Stimulated activated naive B cell treated with anti-CD40 and anti-IgM and Interleukin-4, amounts not matched to agents 10 μg/mL and 1 μg/mL and 100 μg/mL, for 72 hours (primary cell): ENCODE results near the gene CYP2E1.
A peak's percentile ranks its signal among the peaks of the same experiment; 100 is the strongest.
"Not testable (repeated sequence)": the region's sequence is repeated elsewhere in the genome, so short reads cannot be mapped to it uniquely, and the experiment has no call there.

Experiments
- ATAC-seq, 2 donors: fragments of 150-1000 bp; cut with Tn5 transposase; replicated peaks; 2 replicates each; pipeline ENCODE4 v1.10.0; 2021; ENCODE audit warnings: moderate library complexity in 1 of 2
- DNase-seq: peaks from one replicate; pipeline ENCODE4 v3.0.0; 2021
- H3K27ac Mint-ChIP-seq: one replicate; pipeline ENCODE4 v1.8.0; 2022; ENCODE audit warnings: mild to moderate bottlenecking, mixed read lengths
- H3K27me3 Mint-ChIP-seq, 2 donors: one replicate each; pipeline ENCODE4 v1.8.0; 2022; ENCODE audit warnings: mixed read lengths in 2 of 2
- H3K36me3 Mint-ChIP-seq, 2 donors: one replicate each; pipeline ENCODE4 v1.8.0; 2022; ENCODE audit warnings: mixed read lengths in 2 of 2, mild to moderate bottlenecking in 1 of 2
- H3K4me1 Mint-ChIP-seq, 2 donors: one replicate each; pipeline ENCODE4 v1.8.0; 2022; ENCODE audit warnings: mixed read lengths in 2 of 2, mild to moderate bottlenecking in 1 of 2
- H3K4me3 Mint-ChIP-seq, 2 donors: one replicate each; pipeline ENCODE4 v1.8.0; 2022; ENCODE audit warnings: mild to moderate bottlenecking in 2 of 2, mixed read lengths in 2 of 2, moderate library complexity in 1 of 2
- H3K9me3 Mint-ChIP-seq, 2 donors: one replicate each; pipeline ENCODE4 v1.8.0; 2022; ENCODE audit warnings: mixed read lengths in 2 of 2, mild to moderate bottlenecking in 1 of 2

The CYP2E1 gene

GRCh38 chr10:133515471-133515870 lies 11.7 kb upstream of the CYP2E1 start:
- peaks cover 0 to 2% of the 10 kb centered on the region in 2 donors for H3K36me3 Mint-ChIP-seq

GRCh38 chr10:133516057-133516456 lies 11.1 kb upstream of the CYP2E1 start:
- Mint-ChIP-seq H3K27ac (no peak overlapping the region), H3K4me3 (no peak overlapping the region), H3K27me3 (peaks cover 23 to 42% of the 10 kb centered on the region in 2 donors), H3K9me3 (peaks cover 0 to 1% of the 10 kb centered on the region in 2 donors), H3K4me1 (peaks cover 4 to 13% of the 10 kb centered on the region in 2 donors), H3K36me3 (peaks cover 0 to 2% of the 10 kb centered on the region in 2 donors)
- no peak for DNase-seq
- ATAC-seq, result no peak

More at GRCh38 chr10:133515471-133515870, 11.7 kb upstream of the CYP2E1 start:
- Mint-ChIP-seq H3K4me1 (peaks cover under 1 to 8% of the 10 kb centered on the region in 2 donors), H3K27me3 (peaks cover 19 to 42% of the 10 kb centered on the region in 2 donors), H3K9me3 (no peaks in the 10 kb centered on the region), H3K27ac (no peak overlapping the region), H3K4me3 (no peak overlapping the region)
- ATAC-seq, result no peak
- DNase-seq, result no peak

GRCh38 chr10:133518517-133518916 lies 8.6 kb upstream of the CYP2E1 start:
- DNase-seq, H3K36me3 Mint-ChIP-seq, H3K9me3 Mint-ChIP-seq, ATAC-seq, H3K27ac Mint-ChIP-seq, H3K4me3 Mint-ChIP-seq: not testable (repeated sequence)
- H3K27me3 Mint-ChIP-seq, result peaks cover 25 to 42% of the 10 kb centered on the region in 2 donors
- peaks cover 4 to 13% of the 10 kb centered on the region in 2 donors for H3K4me1 Mint-ChIP-seq

- Mint-ChIP-seq H3K9me3 (peaks cover 0 to 9% of the 10 kb centered on the region in 2 donors), H3K27me3 (peaks cover 20 to 39% of the 10 kb centered on the region in 2 donors), H3K4me3 (peak overlapping the region; percentile 68 to 79), H3K36me3 (peaks cover 0 to 2% of the 10 kb centered on the region in 2 donors), H3K4me1 (peaks cover 4 to 13% of the 10 kb centered on the region in 2 donors), H3K27ac (peak overlapping the region; percentile 25)
- DNase-seq (peak; percentile 85), ATAC-seq (peak; percentile 99)
Measured at GRCh38 chr10:133520193-133520738, 6.9 kb upstream of the CYP2E1 start.

- ATAC-seq, result no peak
- Mint-ChIP-seq H3K4me1 (peaks cover 6 to 22% of the 10 kb centered on the region in 2 donors), H3K4me3 (no peak overlapping the region), H3K9me3 (peaks cover 0 to 9% of the 10 kb centered on the region in 2 donors), H3K36me3 (no peaks in the 10 kb centered on the region), H3K27me3 (peaks cover 40 to 58% of the 10 kb centered on the region in 2 donors), H3K27ac (no peak overlapping the region)
- no peak for DNase-seq
Measured at GRCh38 chr10:133523631-133524203, 3.4 kb upstream of the CYP2E1 start.

GRCh38 chr10:133525444-133525843 lies 1.7 kb upstream of the CYP2E1 start:
- Mint-ChIP-seq H3K36me3 (no peaks in the 10 kb centered on the region), H3K27me3 (peaks cover 57 to 75% of the 10 kb centered on the region in 2 donors), H3K4me3 (no peak overlapping the region), H3K4me1 (peaks cover 18 to 28% of the 10 kb centered on the region in 2 donors), H3K27ac (no peak overlapping the region), H3K9me3 (peaks cover 0 to 9% of the 10 kb centered on the region in 2 donors)
- no peak for DNase-seq
- no peak for ATAC-seq

GRCh38 chr10:133527771-133528271 lies 658 bp downstream of the CYP2E1 start:
- no peak for DNase-seq
- H3K36me3 Mint-ChIP-seq, result no peaks in the 10 kb centered on the region
- no peak overlapping the region for H3K27ac Mint-ChIP-seq
- peak overlapping the region in 1 of 2 donors; percentile 39 for H3K4me3 Mint-ChIP-seq
- peaks cover 17 to 22% of the 10 kb centered on the region in 2 donors for H3K4me1 Mint-ChIP-seq
- peaks cover 69 to 82% of the 10 kb centered on the region in 2 donors for H3K27me3 Mint-ChIP-seq
- ATAC-seq, result no peak
- H3K9me3 Mint-ChIP-seq, result peaks cover 0 to 4% of the 10 kb centered on the region in 2 donors

GRCh38 chr10:133528296-133528844 lies 1.2 kb downstream of the CYP2E1 start:
- no peaks in the 10 kb centered on the region for H3K9me3 Mint-ChIP-seq
- H3K4me1 Mint-ChIP-seq, result peaks cover 17 to 22% of the 10 kb centered on the region in 2 donors
- peaks cover 75 to 83% of the 10 kb centered on the region in 2 donors for H3K27me3 Mint-ChIP-seq
- H3K4me3 Mint-ChIP-seq, result peak overlapping the region in 1 of 2 donors; percentile 6
- H3K27ac Mint-ChIP-seq, result no peak overlapping the region
- DNase-seq (no peak), ATAC-seq (peak in 1 of 2 donors; percentile 10)
- H3K36me3 Mint-ChIP-seq, result no peaks in the 10 kb centered on the region

GRCh38 chr10:133528845-133529575 lies 1.8 kb downstream of the CYP2E1 start:
- Mint-ChIP-seq H3K36me3 (no peaks in the 10 kb centered on the region), H3K4me1 (peaks cover 17 to 22% of the 10 kb centered on the region in 2 donors), H3K27ac (peak overlapping the region; percentile 80), H3K27me3 (peaks cover 81 to 89% of the 10 kb centered on the region in 2 donors), H3K4me3 (peak overlapping the region; percentile 65 to 77), H3K9me3 (no peaks in the 10 kb centered on the region)
- ATAC-seq, result peak; percentile 52 to 65
- no peak for DNase-seq

- peaks cover 17 to 22% of the 10 kb centered on the region in 2 donors for H3K4me1 Mint-ChIP-seq
- no peak for ATAC-seq
- peak overlapping the region; percentile 80 for H3K27ac Mint-ChIP-seq
- no peak for DNase-seq
- no peaks in the 10 kb centered on the region for H3K36me3 Mint-ChIP-seq
- H3K4me3 Mint-ChIP-seq, result peak overlapping the region; percentile 65 to 77
- H3K9me3 Mint-ChIP-seq, result no peaks in the 10 kb centered on the region
- H3K27me3 Mint-ChIP-seq, result peaks cover 86 to 95% of the 10 kb centered on the region in 2 donors
Measured at GRCh38 chr10:133529576-133529946, 2.4 kb downstream of the CYP2E1 start.

GRCh38 chr10:133530506-133530905 lies 3.3 kb downstream of the CYP2E1 start:
- H3K4me3 Mint-ChIP-seq, result no peak overlapping the region
- H3K9me3 Mint-ChIP-seq, result no peaks in the 10 kb centered on the region
- H3K27ac Mint-ChIP-seq, result no peak overlapping the region
- ATAC-seq, result no peak
- H3K4me1 Mint-ChIP-seq, result peaks cover 17 to 22% of the 10 kb centered on the region in 2 donors
- H3K36me3 Mint-ChIP-seq, result no peaks in the 10 kb centered on the region
- no peak for DNase-seq
- peaks cover 81 to 93% of the 10 kb centered on the region in 2 donors for H3K27me3 Mint-ChIP-seq

GRCh38 chr10:133532871-133533270 lies 5.7 kb downstream of the CYP2E1 start:
- DNase-seq (no peak), ATAC-seq (no peak)
- Mint-ChIP-seq H3K36me3 (no peaks in the 10 kb centered on the region), H3K9me3 (peaks cover 0 to 2% of the 10 kb centered on the region in 2 donors), H3K4me1 (peaks cover 17 to 22% of the 10 kb centered on the region in 2 donors), H3K27ac (no peak overlapping the region), H3K27me3 (peaks cover 78 to 79% of the 10 kb centered on the region in 2 donors), H3K4me3 (no peak overlapping the region)

GRCh38 chr10:133534417-133534816 lies 7.3 kb downstream of the CYP2E1 start:
- Mint-ChIP-seq H3K27me3 (peaks cover 65 to 76% of the 10 kb centered on the region in 2 donors), H3K4me3 (no peak overlapping the region), H3K27ac (no peak overlapping the region), H3K36me3 (no peaks in the 10 kb centered on the region), H3K4me1 (peaks cover 7 to 10% of the 10 kb centered on the region in 2 donors), H3K9me3 (peaks cover 0 to 2% of the 10 kb centered on the region in 2 donors)
- DNase-seq (no peak), ATAC-seq (no peak)

GRCh38 chr10:133536198-133536597 lies 9.0 kb downstream of the CYP2E1 start:
- Mint-ChIP-seq H3K27ac (no peak overlapping the region), H3K4me1 (no peaks in the 10 kb centered on the region), H3K27me3 (peaks cover 50 to 58% of the 10 kb centered on the region in 2 donors), H3K36me3 (no peaks in the 10 kb centered on the region), H3K9me3 (peaks cover 0 to 2% of the 10 kb centered on the region in 2 donors), H3K4me3 (no peak overlapping the region)
- DNase-seq, result no peak
- ATAC-seq, result no peak
